Activated T-cell treated with anti-CD3 and anti-CD28 coated beads, Interleukin-2, amount 50 U/mL, for 1 hour (primary cell): Measurements from ENCODE around the gene SELENOK.

Experiments
- DNase-seq: peaks from one replicate; pipeline ENCODE4 v3.0.0-alpha.2; 2020

SELENOK gene

GRCh38 chr3:53881691-53882593 is 9.7 kb downstream of the SELENOK start, which contains the start of gene ACTR8:
TSS of gene ACTR8 (minus strand) at chr3:53882152. CDS start at chr3:53882101, 51 bp downstream.
- DNase-seq = peak; percentile 91

- no peak for DNase-seq
Measured at GRCh38 chr3:53880396-53881345, 11.0 kb downstream of the SELENOK start.

GRCh38 chr3:53865732-53866499 is 25.7 kb downstream of the SELENOK start:
- DNase-seq = no peak

DNA sequence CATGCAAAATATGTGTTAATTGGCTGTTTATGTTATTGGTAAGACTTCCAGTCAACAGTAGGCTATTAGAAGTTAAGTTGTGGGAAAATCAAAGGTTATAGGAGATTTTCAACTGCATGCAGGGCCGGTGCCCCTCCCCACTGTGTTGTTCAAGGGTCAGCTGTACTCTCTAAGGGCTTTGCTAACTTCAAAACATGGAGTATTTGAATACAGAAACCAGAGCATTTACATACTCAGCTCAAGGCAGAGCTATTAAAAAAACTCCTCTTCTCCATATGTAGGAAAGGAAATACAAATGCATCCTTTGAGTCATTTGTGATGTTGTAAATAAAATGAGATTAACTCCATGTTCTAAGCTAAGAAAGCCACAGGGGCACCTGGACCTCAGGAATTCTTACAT is 28.5 kb downstream of the SELENOK start:
- no peak for DNase-seq

DNA sequence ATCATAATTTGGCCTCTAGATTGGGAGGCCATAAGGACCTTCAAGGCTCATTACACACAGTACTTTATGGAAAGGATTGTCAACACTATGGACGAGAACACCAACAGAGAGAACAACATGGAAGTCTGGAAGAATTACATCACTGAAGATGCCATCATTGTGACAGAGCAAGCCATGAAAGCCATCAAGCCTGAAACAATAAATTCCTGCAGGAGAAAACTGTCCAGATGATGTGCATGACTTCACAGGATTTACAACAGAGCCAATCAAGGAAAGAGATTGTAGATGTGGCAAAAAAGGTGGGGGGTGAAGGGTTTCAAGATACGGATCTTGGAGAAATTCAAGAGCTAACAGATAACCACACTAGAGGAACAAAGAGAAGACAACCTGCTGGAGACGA is 29.4 kb downstream of the SELENOK start:
- DNase-seq = no peak

- no peak for DNase-seq
Measured at GRCh38 chr3:53860196-53860595, 31.5 kb downstream of the SELENOK start.

DNA sequence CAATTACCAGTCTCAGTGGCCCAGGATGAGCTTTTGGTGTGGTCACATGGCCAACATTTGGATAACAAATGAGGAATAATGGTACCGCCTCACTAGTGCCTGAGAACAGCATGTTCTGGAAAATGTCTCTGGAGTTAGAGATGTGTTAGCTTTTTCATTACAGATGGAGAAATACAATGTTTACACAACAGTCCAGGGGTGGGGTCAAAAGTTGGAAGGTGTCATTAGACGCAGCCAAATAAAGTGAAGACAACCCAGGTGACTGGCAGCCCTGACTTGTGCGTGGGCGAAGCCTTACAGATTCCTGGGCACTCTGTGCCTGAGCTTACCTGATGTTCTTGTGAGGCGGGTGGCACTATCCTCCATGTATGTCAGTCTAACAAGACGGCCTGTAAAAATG is 32.5 kb downstream of the SELENOK start:
- no peak for DNase-seq

- no peak for DNase-seq
Measured at GRCh38 chr3:53858096-53858741, 33.4 kb downstream of the SELENOK start.

GRCh38 chr3:53856964-53857363 is 34.7 kb downstream of the SELENOK start:
- DNase-seq = no peak

DNA sequence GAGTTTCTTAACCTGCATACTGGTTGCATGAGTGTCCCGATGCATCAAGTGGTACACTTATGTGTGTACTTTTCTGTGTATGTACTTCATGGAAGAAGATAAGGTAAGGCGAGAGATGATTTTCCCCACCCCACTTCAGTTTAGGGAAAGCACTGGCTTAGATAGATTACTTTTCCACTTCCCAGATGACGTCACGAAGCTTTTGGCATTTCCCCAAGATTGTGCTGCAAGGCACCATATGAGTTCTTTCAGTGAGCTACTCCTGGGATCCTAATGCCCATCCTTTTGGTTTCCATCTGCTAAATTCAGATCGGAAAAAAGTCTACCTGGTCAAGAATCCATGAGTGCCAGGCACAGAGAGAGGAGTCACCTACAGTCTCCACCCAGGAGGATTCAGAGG is 40.8 kb downstream of the SELENOK start:
- no peak for DNase-seq

DNA sequence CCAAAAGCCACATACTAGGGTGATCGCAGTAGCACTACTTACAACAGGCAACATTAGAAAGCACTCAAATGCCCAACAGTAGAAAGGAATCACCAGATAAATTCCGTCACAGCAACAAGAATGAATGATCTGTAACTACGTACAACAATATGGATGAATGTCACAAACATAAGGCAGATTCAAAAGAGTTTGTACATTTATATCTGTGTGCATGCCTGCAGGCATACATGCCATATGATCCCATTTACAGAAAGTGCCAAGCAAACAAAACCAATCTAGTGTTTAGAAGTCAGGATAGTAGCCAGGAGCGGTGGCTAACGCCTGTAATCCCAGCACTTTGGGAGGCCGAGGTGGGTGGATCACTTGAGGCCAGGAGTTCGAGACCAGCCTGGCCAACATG is 41.7 kb downstream of the SELENOK start:
- no peak for DNase-seq

- DNase-seq = no peak
Measured at GRCh38 chr3:53846851-53847155, 44.9 kb downstream of the SELENOK start.

GRCh38 chr3:53846134-53846850 is 45.4 kb downstream of the SELENOK start, which contains the start of the genes CHDH and IL17RB:
TSS of gene CHDH (minus strand) at chr3:53846419. CDS start at chr3:53824008, 22,411 bp downstream.
TSS of gene IL17RB (plus strand) at chr3:53846568. CDS start at chr3:53846589, 21 bp downstream.
- DNase-seq = no peak

- no peak for DNase-seq
Measured at GRCh38 chr3:53845881-53846133, 45.9 kb downstream of the SELENOK start.

GRCh38 chr3:53845103-53845880 is 46.4 kb downstream of the SELENOK start:
- no peak for DNase-seq

DNA sequence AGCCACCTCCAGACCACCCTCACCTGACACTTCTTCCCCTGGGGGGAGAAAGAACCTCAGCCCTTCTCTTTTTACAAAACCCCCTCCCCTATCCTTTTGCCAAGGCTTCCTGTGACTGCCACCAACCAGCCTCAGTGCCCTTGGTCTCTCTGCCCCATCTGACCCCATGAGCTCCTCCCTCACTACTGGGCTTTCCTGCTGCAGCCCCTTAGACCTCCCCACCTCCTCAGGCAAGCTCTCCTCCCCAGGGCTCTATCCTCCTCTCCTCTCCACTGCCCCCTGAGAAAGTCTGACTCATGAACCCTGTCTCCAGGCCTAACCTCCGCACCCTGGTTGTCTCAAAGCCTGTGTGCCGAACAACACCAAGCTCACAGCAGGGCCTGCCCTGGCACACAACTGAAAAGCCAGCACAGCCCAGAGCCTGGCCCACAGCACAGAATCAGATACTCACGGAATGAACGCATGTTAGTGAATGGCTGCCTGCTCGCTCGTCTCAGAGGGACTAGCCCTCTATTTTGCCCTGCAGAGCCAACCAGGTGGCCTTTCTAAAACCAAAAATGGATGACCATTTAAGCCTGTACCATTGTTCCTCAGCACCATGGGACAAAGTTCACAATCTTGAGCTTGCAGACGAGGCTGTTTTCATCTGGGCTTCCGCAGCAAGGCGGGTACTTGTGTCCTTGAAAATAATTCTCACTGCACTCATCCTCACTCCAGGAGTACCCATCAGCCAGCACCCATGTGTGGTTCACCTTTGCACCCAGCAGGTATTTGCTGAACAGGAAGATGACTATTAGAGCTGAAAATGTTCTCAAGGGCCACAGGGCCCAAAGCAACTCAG is 47.2 kb downstream of the SELENOK start:
- no peak for DNase-seq

DNA sequence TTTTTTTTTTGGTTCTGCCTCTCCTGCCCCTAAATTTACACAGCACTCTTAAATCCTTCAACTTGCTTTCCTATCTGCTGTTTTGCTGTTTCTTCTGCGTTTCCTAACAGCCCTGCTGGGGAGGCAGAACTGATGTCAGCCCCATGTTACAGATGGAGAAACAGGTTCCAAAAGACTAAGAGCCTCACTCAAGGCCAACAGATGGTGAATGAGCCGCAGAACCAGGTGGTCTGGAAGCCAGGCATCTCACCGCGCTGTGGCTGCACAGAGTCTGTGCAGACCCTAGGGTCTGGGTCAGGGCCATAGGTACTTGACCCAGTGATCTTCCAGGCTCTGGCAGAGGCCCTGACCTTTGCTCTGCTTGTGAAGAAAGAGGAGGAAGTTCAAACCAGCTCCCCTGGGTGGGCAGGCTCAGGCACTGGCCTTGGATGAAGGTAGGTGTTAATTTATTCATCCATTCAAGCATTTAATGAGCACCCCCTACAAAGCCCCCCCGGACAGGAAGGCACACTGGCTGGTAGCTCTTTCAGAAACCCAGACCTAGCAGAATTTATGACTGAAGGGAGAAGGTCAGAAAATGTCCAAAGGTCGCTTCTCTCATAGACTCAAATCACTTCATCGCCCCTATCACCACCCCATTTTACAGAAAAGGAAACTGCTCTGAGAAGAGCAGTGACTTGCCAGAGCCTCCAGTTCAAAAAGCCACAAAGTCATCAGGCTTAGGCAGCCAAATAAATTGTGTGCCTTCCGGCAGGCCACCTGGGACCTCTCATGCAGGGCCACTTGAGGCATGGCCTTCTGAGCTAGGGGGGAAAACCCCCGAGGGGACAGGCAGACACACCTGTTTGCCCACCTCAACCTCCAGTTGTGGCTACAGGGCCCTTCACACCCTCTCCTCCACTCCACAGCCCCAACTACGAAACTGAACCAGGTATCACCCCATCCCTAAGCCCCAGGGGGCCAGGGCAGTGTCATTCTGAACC is 48.2 kb downstream of the SELENOK start:
- DNase-seq = no peak

DNA sequence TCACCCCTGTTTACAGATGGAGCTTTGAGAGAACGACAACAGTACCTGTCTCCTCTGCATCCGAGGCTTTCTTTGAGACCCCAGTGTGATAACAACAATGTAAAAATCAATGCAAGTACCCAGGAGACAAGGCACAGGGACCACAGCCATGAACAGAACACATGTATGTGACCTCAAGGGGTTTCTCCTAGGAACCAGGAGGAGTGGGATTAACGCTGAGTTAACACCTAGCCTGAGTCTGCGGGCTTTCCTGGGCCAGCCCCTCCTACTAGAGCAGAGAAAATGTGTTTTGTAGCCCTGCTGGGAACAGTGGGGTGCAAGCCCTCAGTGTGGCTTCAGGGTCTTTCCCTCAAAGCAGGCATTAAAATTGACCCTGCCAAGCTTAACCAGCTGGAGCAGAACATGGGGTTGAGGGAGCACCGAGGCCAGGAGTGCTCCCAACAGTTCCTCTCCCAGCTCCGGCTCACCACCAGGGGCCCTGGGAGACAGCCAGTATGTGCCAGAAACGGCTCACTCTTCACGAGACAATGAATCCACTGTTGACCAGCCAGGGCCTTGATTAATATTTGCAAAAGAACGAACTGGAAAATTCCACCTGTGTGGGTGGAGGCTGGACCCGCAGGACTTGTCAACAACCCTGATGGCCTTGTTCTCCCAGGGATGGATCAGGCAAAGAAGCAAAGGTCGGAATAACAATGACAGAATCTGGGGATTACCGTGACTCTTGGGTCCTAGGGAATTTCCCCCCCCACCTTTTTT is 49.0 kb downstream of the SELENOK start:
- no peak for DNase-seq
